SK-N-SH (cell line): ENCODE measurements around the gene LRRC8D. TPM values are rescaled to one million over a fixed set of nuclear protein-coding genes. Genes with fewer than 3 reads are reported as not detected.

Source experiments
- CTCF ChIA-PET: fragments of 300-600, 350-600 bp; formaldehyde crosslinking; extraction: SDS; loops from one replicate; lab custom pipeline; 2021; lab: Yijun Ruan, JAX
- POLR2A ChIA-PET: fragments of 350-600 bp; sonication (Branson Sonifier 250); formaldehyde crosslinking; extraction: SDS; loops from one replicate; lab custom pipeline; 2020; ENCODE audit warnings: antibody characterized with exemption, inconsistent platforms; lab: Yijun Ruan, JAX
- DNase-seq: peaks from one replicate; pipeline ENCODE4 v3.0.0; 2012
- H2AFZ ChIP-seq: fragments of 200-600 bp; sonication (generic); 2 replicates; pipeline ENCODE4 v1.8.1; 2016; ENCODE audit warnings: antibody characterized with exemption, mild to moderate bottlenecking, low read depth
- H3F3A ChIP-seq: fragments of 200-600 bp; sonication (generic); replicated peaks from 2 replicates; pipeline ENCODE3; 2016; ENCODE audit warnings: antibody characterized with exemption, mild to moderate bottlenecking; ENCODE audit not compliant: insufficient read depth
- H3K27ac ChIP-seq, 2 experiments: fragments of 200-500 bp in 1 of 2; fragments of 200-600 bp in 1 of 2; sonication (Bioruptor generic) in 1 of 2; sonication (generic), shearing (Covaris generic) in 1 of 2; 2 replicates each; pipeline versions ENCODE4 v1.5.1 to v1.6.1; 2014 to 2016; ENCODE audit warnings: low read depth in 2 of 2, inconsistent platforms in 1 of 2, low read length in 1 of 2, mild to moderate bottlenecking in 1 of 2, mixed read lengths in 1 of 2
- H3K27me3 ChIP-seq: fragments of 200-600 bp; sonication (generic), shearing (Covaris generic); 2 replicates; pipeline ENCODE4 v1.6.1; 2016; ENCODE audit warnings: mixed run types; ENCODE audit not compliant: insufficient read depth
- H3K36me3 ChIP-seq, 2 experiments: fragments of 200-500 bp in 1 of 2; fragments of 200-600 bp in 1 of 2; sonication (Bioruptor generic) in 1 of 2; sonication (generic) in 1 of 2; replicated peaks in 1 of 2; 2 replicates each; pipeline versions ENCODE3 to v1.5.1; 2014 to 2016; ENCODE audit warnings: low read length in 1 of 2, mild to moderate bottlenecking in 1 of 2; ENCODE audit not compliant: insufficient read depth in 2 of 2, control insufficient read depth in 1 of 2
- H3K4me1 ChIP-seq, 2 experiments: fragments of 200-500 bp in 1 of 2; fragments of 200-600 bp in 1 of 2; sonication (Bioruptor generic) in 1 of 2; sonication (generic), shearing (Covaris generic) in 1 of 2; 2 replicates each; pipeline versions ENCODE4 v1.5.1 to v1.6.1; 2014 to 2016; ENCODE audit warnings: low read depth in 1 of 2, low read length in 1 of 2, mixed run types in 1 of 2; ENCODE audit not compliant: insufficient read depth in 2 of 2, control insufficient read depth in 1 of 2
- H3K4me2 ChIP-seq: fragments of 200-600 bp; sonication (generic), shearing (Covaris generic); 2 replicates; pipeline ENCODE4 v1.6.1; 2017; ENCODE audit warnings: mixed run types
- H3K4me3 ChIP-seq, 2 experiments: fragments of 200-500 bp in 1 of 2; fragments of 200-600 bp in 1 of 2; sonication (Bioruptor generic) in 1 of 2; sonication (generic), shearing (Covaris generic) in 1 of 2; 2 replicates each; pipeline versions ENCODE4 v1.5.1 to v1.8.1; 2014 to 2016; ENCODE audit warnings: low read depth in 2 of 2, inconsistent platforms in 1 of 2, low read length in 1 of 2, mild to moderate bottlenecking in 1 of 2, mixed read lengths in 1 of 2, moderate library complexity in 1 of 2
- H3K79me2 ChIP-seq: fragments of 200-600 bp; sonication (generic); 2 replicates; pipeline ENCODE4 v1.8.1; 2017; ENCODE audit warnings: mild to moderate bottlenecking; ENCODE audit not compliant: insufficient read depth
- H3K9ac ChIP-seq: fragments of 200-600 bp; sonication (generic); 2 replicates; pipeline ENCODE4 v1.6.1; 2017; ENCODE audit warnings: mixed run types
- H3K9me2 ChIP-seq: fragments of 200-600 bp; sonication (generic); 2 replicates; pipeline ENCODE4 v1.6.1; 2017; ENCODE audit warnings: mixed run types
- H3K9me3 ChIP-seq: fragments of 200-600 bp; sonication (generic); 2 replicates; pipeline ENCODE4 v1.6.1; 2017; ENCODE audit warnings: mixed run types, mild to moderate bottlenecking, moderate library complexity
- H4K20me1 ChIP-seq: fragments of 200-600 bp; sonication (generic); 2 replicates; pipeline ENCODE4 v1.6.1; 2017; ENCODE audit warnings: mild to moderate bottlenecking, mixed run types; ENCODE audit not compliant: insufficient read depth
- CHD2 ChIP-seq: fragments of 150-350 bp; IDR thresholded peaks from 2 replicates; pipeline ENCODE4 v1.6.1; 2018; ENCODE audit warnings: low read length; ENCODE audit not compliant: partially characterized antibody
- ELF1 ChIP-seq: IDR thresholded peaks from 2 replicates; pipeline ENCODE4 v1.4.0; 2012
- FOSL2 ChIP-seq: IDR thresholded peaks from 2 replicates; pipeline ENCODE4 v1.4.0; 2012; ENCODE audit warnings: low read depth, mild to moderate bottlenecking, moderate library complexity, borderline replicate concordance
- FOXM1 ChIP-seq: IDR thresholded peaks from 2 replicates; pipeline ENCODE4 v1.4.0; 2012; ENCODE audit warnings: low read depth, mild to moderate bottlenecking
- GATA2 ChIP-seq: sonication (generic); formaldehyde crosslinking; IDR thresholded peaks from 2 replicates; pipeline ENCODE4 v1.5.0; 2020; ENCODE audit warnings: mild to moderate bottlenecking, missing genetic modification reagents
- JUND ChIP-seq: IDR thresholded peaks from 2 replicates; pipeline ENCODE4 v1.4.0; 2012
- MEF2A ChIP-seq: IDR thresholded peaks from 2 replicates; pipeline ENCODE4 v1.4.0; 2012; ENCODE audit warnings: low read depth, borderline replicate concordance
- MXI1 ChIP-seq: IDR thresholded peaks from 2 replicates; pipeline ENCODE4 v1.6.1; 2012; ENCODE audit warnings: mild to moderate bottlenecking, low read depth, low read length, improper control_type of control experiment
- RCOR1 ChIP-seq: fragments of 150-350 bp; IDR thresholded peaks from 2 replicates; pipeline ENCODE4 v1.6.1; 2017; ENCODE audit warnings: antibody characterized with exemption, low read length
- RFX5 ChIP-seq: IDR thresholded peaks from 2 replicates; pipeline ENCODE4 v1.6.1; 2012; ENCODE audit warnings: mild to moderate bottlenecking, improper control_type of control experiment, low read length
- RXRA ChIP-seq: IDR thresholded peaks from 2 replicates; pipeline ENCODE4 v1.4.0; 2012; ENCODE audit warnings: low read depth, mild to moderate bottlenecking, borderline replicate concordance
- TEAD4 ChIP-seq: IDR thresholded peaks from 2 replicates; pipeline ENCODE4 v1.4.0; 2012; ENCODE audit warnings: mild to moderate bottlenecking, borderline replicate concordance; ENCODE audit not compliant: insufficient read depth
- YY1 ChIP-seq: IDR thresholded peaks from 2 replicates; pipeline ENCODE4 v1.4.0; 2012; ENCODE audit warnings: low read depth, mild to moderate bottlenecking
- WGBS: methylation state at CpG from one replicate; pipeline ENCODE4 v1.1.6; 2017; ENCODE audit warnings: low lambda C conversion rate; 5-methylcytosine and 5-hydroxymethylcytosine counted together
- polyA plus RNA-seq, 3 experiments: library from polyadenylated mRNA; depleted of rRNA; stranded (reverse); fragments of >200 nt; gene quantifications; 2 replicates each; pipeline ENCODE4 v1.2.3, GENCODE V29; 2012
- TF ChIP-seq, protein P1 (sequence below): fragments of 150-350 bp; IDR thresholded peaks from 2 replicates; pipeline ENCODE4 v1.6.1; 2016; ENCODE audit warnings: mild to moderate bottlenecking, low read depth, low read length
- TF ChIP-seq, protein P2 (sequence below): IDR thresholded peaks from 2 replicates; pipeline ENCODE4 v1.4.0; 2012; ENCODE audit warnings: low read depth, borderline replicate concordance
- TF ChIP-seq, protein P3 (sequence below): IDR thresholded peaks from 2 replicates; pipeline ENCODE4 v1.6.1; 2012; ENCODE audit warnings: mild to moderate bottlenecking, low read depth, low read length, moderate library complexity
- TF ChIP-seq, protein P4 (sequence below): IDR thresholded peaks from 2 replicates; pipeline ENCODE4 v1.4.0; 2012; ENCODE audit warnings: low read depth
- TF ChIP-seq, protein P5 (sequence below): IDR thresholded peaks from 2 replicates; pipeline ENCODE4; 2012

LRRC8D gene
- polyA plus RNA-seq, 1 of the 3 experiments (the other 2 are of a cell fraction): 15.0 TPM

DNA sequence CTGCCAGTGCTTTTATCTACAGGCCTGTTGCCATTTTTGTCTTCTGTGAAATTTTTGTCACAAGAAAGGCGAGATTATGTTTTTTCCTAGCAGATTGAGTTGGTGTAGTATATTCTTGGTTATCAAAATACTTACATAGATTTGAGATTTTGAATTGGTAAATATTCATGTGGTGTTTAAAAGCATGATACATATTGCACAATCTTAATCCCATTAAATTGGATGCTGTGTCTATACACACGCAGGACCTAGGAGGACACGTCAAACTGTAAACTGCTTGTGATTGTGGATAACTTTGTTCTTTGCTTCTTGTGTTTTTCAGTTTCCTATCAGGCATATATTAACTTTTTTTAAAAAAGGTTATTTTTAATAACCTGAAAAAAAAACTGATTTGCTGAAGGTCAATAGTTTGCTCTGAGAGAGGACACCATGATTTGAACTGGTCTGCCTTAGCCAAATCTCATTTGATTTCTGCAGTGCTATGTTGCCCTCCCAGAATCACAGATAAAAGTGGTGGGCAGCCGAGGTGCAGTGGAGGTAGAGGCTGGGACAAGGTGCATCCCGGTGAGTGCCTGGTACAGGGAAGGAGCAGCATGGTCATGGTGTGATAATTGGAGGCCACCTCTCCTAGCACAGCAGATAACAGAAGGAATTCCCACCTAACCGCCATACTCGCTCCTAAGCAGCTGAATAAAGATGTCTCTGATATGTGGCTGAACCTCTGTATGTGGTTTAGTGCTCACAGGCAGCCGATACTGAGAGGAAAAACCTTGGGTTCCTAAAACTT is 76.7 kb downstream of the LRRC8D start:
- ChIA-PET CTCF (no interaction called here), POLR2A (no interaction called here)
- no peaks in the 10 kb centered on the region for H3K27me3 ChIP-seq
- TF ChIP-seq, protein P1, sequence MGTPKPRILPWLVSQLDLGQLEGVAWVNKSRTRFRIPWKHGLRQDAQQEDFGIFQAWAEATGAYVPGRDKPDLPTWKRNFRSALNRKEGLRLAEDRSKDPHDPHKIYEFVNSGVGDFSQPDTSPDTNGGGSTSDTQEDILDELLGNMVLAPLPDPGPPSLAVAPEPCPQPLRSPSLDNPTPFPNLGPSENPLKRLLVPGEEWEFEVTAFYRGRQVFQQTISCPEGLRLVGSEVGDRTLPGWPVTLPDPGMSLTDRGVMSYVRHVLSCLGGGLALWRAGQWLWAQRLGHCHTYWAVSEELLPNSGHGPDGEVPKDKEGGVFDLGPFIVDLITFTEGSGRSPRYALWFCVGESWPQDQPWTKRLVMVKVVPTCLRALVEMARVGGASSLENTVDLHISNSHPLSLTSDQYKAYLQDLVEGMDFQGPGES: no peak
- TF ChIP-seq MEF2A (no peak), RXRA (no peak), ELF1 (no peak), FOXM1 (no peak), TEAD4 (no peak)
- TF ChIP-seq, protein P2, sequence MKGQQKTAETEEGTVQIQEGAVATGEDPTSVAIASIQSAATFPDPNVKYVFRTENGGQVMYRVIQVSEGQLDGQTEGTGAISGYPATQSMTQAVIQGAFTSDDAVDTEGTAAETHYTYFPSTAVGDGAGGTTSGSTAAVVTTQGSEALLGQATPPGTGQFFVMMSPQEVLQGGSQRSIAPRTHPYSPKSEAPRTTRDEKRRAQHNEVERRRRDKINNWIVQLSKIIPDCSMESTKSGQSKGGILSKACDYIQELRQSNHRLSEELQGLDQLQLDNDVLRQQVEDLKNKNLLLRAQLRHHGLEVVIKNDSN: no peak
- TF ChIP-seq, protein P3, sequence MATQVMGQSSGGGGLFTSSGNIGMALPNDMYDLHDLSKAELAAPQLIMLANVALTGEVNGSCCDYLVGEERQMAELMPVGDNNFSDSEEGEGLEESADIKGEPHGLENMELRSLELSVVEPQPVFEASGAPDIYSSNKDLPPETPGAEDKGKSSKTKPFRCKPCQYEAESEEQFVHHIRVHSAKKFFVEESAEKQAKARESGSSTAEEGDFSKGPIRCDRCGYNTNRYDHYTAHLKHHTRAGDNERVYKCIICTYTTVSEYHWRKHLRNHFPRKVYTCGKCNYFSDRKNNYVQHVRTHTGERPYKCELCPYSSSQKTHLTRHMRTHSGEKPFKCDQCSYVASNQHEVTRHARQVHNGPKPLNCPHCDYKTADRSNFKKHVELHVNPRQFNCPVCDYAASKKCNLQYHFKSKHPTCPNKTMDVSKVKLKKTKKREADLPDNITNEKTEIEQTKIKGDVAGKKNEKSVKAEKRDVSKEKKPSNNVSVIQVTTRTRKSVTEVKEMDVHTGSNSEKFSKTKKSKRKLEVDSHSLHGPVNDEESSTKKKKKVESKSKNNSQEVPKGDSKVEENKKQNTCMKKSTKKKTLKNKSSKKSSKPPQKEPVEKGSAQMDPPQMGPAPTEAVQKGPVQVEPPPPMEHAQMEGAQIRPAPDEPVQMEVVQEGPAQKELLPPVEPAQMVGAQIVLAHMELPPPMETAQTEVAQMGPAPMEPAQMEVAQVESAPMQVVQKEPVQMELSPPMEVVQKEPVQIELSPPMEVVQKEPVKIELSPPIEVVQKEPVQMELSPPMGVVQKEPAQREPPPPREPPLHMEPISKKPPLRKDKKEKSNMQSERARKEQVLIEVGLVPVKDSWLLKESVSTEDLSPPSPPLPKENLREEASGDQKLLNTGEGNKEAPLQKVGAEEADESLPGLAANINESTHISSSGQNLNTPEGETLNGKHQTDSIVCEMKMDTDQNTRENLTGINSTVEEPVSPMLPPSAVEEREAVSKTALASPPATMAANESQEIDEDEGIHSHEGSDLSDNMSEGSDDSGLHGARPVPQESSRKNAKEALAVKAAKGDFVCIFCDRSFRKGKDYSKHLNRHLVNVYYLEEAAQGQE: no peak
- 93% methylated on average over 8 of the region's 8 CpGs for whole genome bisulfite sequencing
- no peaks in the 10 kb centered on the region for H3K79me2 ChIP-seq
- H3K4me3 ChIP-seq: no peak overlapping the region
- no peak overlapping the region for H3K27ac ChIP-seq
- no peak overlapping the region for H3K9ac ChIP-seq
- H3K36me3 ChIP-seq: peaks cover 0 to 4% of the 10 kb centered on the region in 2 experiments
- no peak overlapping the region for H2AFZ ChIP-seq
- peaks cover 27 to 29% of the 10 kb centered on the region in 2 experiments for H3K4me1 ChIP-seq
- H4K20me1 ChIP-seq: no peaks in the 10 kb centered on the region
- no peaks in the 10 kb centered on the region for H3K9me3 ChIP-seq
- no peak for DNase-seq
- peaks cover 11% of the 10 kb centered on the region for H3F3A ChIP-seq
- H3K9me2 ChIP-seq: no peaks in the 10 kb centered on the region
- H3K4me2 ChIP-seq: no peak overlapping the region

DNA sequence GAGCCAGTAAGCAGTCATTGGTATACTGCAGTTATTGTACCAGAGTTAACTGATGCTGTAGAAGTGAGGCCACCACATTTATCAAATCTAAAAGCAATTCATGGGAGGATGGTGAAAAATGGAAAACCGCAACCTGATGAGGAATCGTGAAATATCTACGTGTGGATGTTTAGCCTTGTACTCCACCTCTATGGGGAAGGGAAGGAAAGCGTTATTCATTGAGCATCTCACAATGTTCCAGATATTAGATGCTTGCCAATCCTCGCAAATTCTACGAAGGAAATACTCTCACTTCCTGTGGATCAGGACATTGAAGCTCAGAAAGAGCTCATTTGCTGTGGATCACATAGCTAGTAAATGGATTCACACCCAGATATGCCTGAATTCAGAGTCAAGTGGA is 77.3 kb downstream of the LRRC8D start:
- no peak overlapping the region for H3K9ac ChIP-seq
- peaks cover 11% of the 10 kb centered on the region for H3F3A ChIP-seq
- no peak overlapping the region for H2AFZ ChIP-seq
- WGBS: over 99% methylated on average over 6 of the region's 6 CpGs
- no peaks in the 10 kb centered on the region for H3K9me3 ChIP-seq
- no peak for DNase-seq
- no peaks in the 10 kb centered on the region for H4K20me1 ChIP-seq
- peaks cover 27 to 29% of the 10 kb centered on the region in 2 experiments for H3K4me1 ChIP-seq
- no peaks in the 10 kb centered on the region for H3K79me2 ChIP-seq
- CTCF ChIA-PET: no interaction called here
- no peak overlapping the region for H3K27ac ChIP-seq
- no peaks in the 10 kb centered on the region for H3K27me3 ChIP-seq
- POLR2A ChIA-PET: no interaction called here
- H3K36me3 ChIP-seq: peaks cover 0 to 4% of the 10 kb centered on the region in 2 experiments
- no peaks in the 10 kb centered on the region for H3K9me2 ChIP-seq
- no peak overlapping the region for H3K4me3 ChIP-seq
- no peak overlapping the region for H3K4me2 ChIP-seq
- no peak for TF ChIP-seq RXRA
- TF ChIP-seq, protein P4, sequence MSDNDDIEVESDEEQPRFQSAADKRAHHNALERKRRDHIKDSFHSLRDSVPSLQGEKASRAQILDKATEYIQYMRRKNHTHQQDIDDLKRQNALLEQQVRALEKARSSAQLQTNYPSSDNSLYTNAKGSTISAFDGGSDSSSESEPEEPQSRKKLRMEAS: no peak
- TF ChIP-seq, protein P2: no peak
- no peak for TF ChIP-seq YY1
- no peak for TF ChIP-seq RFX5
- TF ChIP-seq MXI1: no peak
- no peak for TF ChIP-seq JUND
- TF ChIP-seq RCOR1: no peak
- no peak for TF ChIP-seq GATA2 (CRISPR knock-in tag)
- TF ChIP-seq FOXM1: no peak
- TF ChIP-seq, protein P5, sequence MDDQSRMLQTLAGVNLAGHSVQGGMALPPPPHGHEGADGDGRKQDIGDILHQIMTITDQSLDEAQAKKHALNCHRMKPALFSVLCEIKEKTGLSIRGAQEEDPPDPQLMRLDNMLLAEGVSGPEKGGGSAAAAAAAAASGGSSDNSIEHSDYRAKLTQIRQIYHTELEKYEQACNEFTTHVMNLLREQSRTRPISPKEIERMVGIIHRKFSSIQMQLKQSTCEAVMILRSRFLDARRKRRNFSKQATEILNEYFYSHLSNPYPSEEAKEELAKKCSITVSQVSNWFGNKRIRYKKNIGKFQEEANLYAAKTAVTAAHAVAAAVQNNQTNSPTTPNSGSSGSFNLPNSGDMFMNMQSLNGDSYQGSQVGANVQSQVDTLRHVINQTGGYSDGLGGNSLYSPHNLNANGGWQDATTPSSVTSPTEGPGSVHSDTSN: no peak
- no peak for TF ChIP-seq CHD2
- no peak for TF ChIP-seq FOSL2
